HepG2 (cell line): ENCODE data around the gene MED13. TPM values are rescaled to one million over a fixed set of nuclear protein-coding genes. Genes with fewer than 3 reads are reported as not detected.

Experiments used
- CAMTA2 ChIP-seq: sonication (generic); formaldehyde crosslinking; IDR thresholded peaks from 2 replicates; pipeline ENCODE4 v1.4.0; 2020; ENCODE audit warnings: mild to moderate bottlenecking, missing genetic modification reagents, borderline replicate concordance
- GFI1 ChIP-seq: sonication (generic); formaldehyde crosslinking; IDR thresholded peaks from 2 replicates; pipeline ENCODE4 v1.5.0; 2020; ENCODE audit warnings: missing genetic modification reagents, mild to moderate bottlenecking, borderline replicate concordance
- KDM6A ChIP-seq: IDR thresholded peaks from 2 replicates; pipeline ENCODE4 v1.6.1; 2016; ENCODE audit warnings: low read depth
- MED8 ChIP-seq: sonication (generic); formaldehyde crosslinking; IDR thresholded peaks from 2 replicates; pipeline ENCODE4 v1.8.1; 2023; ENCODE audit warnings: mild to moderate bottlenecking, missing genetic modification reagents; ENCODE audit not compliant: insufficient replicate concordance
- PATZ1 ChIP-seq: sonication (generic); formaldehyde crosslinking; IDR thresholded peaks from 2 replicates; pipeline ENCODE4 v1.4.0; 2020; ENCODE audit warnings: missing genetic modification reagents
- RBFOX2 ChIP-seq: fragments of 200-400 bp; formaldehyde crosslinking; IDR thresholded peaks from 2 replicates; pipeline ENCODE4 v1.6.1; 2017; ENCODE audit warnings: low read depth, mild to moderate bottlenecking, low read length
- RCOR2 ChIP-seq: IDR thresholded peaks from 2 replicates; pipeline ENCODE4 v1.6.1; 2016; ENCODE audit warnings: missing biosample characterization, missing genetic modification reagents
- SAP130 ChIP-seq: IDR thresholded peaks from 2 replicates; pipeline ENCODE4 v1.6.1; 2016; ENCODE audit warnings: low read depth
- SCMH1 ChIP-seq: sonication (generic); formaldehyde crosslinking; IDR thresholded peaks from 2 replicates; pipeline ENCODE4 v1.9.0; 2021; ENCODE audit warnings: missing genetic modification reagents, mild to moderate bottlenecking, borderline replicate concordance
- SIN3A ChIP-seq: IDR thresholded peaks from 2 replicates; pipeline ENCODE4 v1.6.1; 2011; ENCODE audit warnings: low read depth, mild to moderate bottlenecking, control low read depth, low read length, borderline replicate concordance
- SKIL ChIP-seq: sonication (generic); formaldehyde crosslinking; IDR thresholded peaks from 2 replicates; pipeline ENCODE4 v1.8.0; 2022; ENCODE audit warnings: missing genetic modification reagents, mild to moderate bottlenecking, moderate library complexity, borderline replicate concordance
- TCF7 ChIP-seq: sonication (generic); IDR thresholded peaks from 2 replicates; pipeline ENCODE4 v1.6.1; 2016; ENCODE audit warnings: antibody characterized with exemption, low read depth
- YY1 ChIP-seq: IDR thresholded peaks from 2 replicates; pipeline ENCODE4 v1.6.1; 2011; ENCODE audit warnings: low read length, low read depth, moderate library complexity, mild to moderate bottlenecking; ENCODE audit not compliant: insufficient read depth, insufficient replicate concordance
- ZBED4 ChIP-seq: sonication (generic); formaldehyde crosslinking; IDR thresholded peaks from 2 replicates; pipeline ENCODE4 v1.4.0; 2020; ENCODE audit warnings: missing genetic modification reagents, borderline replicate concordance
- ZNF441 ChIP-seq: sonication (generic); formaldehyde crosslinking; IDR thresholded peaks from 2 replicates; pipeline ENCODE4 v1.7.0; 2021; ENCODE audit warnings: missing genetic modification reagents, borderline replicate concordance
- ZNF672 ChIP-seq: sonication (generic); formaldehyde crosslinking; IDR thresholded peaks from 2 replicates; pipeline ENCODE4 v1.8.1; 2022; ENCODE audit warnings: missing genetic modification reagents
- ZNF7 ChIP-seq: IDR thresholded peaks from 2 replicates; pipeline ENCODE4 v1.6.1; 2016; ENCODE audit warnings: missing biosample characterization, missing genetic modification reagents
- ZSCAN20 ChIP-seq: sonication (generic); formaldehyde crosslinking; IDR thresholded peaks from 2 replicates; pipeline ENCODE4 v1.4.0; 2020; ENCODE audit warnings: missing genetic modification reagents, mild to moderate bottlenecking, borderline replicate concordance
- polyA plus RNA-seq, 8 experiments: library from polyadenylated mRNA; depleted of rRNA in 3 of 8; stranded (reverse) in 7 of 8; unstranded in 1 of 8; fragments of >200 nt; fragmentation: Illumina TruSeq in 4 of 8; extraction: Trizol in 4 of 8; gene quantifications; 2 replicates each; pipeline versions ENCODE4 v1.2.1 to v1.2.3, GENCODE V29; 2011 to 2016; ENCODE audit warnings: low read depth in 4 of 8, missing spikeins in 1 of 8, mixed read lengths in 1 of 8; ENCODE audit not compliant: insufficient read depth in 1 of 8
- total RNA-seq, 5 experiments: library from RNA; depleted of rRNA; stranded (reverse); fragments of >200 nt; fragmentation: Illumina TruSeq; extraction: Trizol; gene quantifications; 2 replicates each; pipeline ENCODE4 v1.2.3, GENCODE V29; 2016; ENCODE audit warnings: low read depth in 1 of 5
- TF ChIP-seq, protein P1 (sequence below): IDR thresholded peaks from 2 replicates; pipeline ENCODE4 v1.6.1; 2018; ENCODE audit warnings: missing genetic modification reagents, mild to moderate bottlenecking, missing compliant biosample characterization

MED13 gene
- total and polyA plus RNA-seq, 2 of the 13 experiments (the other 11 are each of a cell fraction or from before 2014, with no cell fraction given): 27.4 to 69.1 TPM

DNA sequence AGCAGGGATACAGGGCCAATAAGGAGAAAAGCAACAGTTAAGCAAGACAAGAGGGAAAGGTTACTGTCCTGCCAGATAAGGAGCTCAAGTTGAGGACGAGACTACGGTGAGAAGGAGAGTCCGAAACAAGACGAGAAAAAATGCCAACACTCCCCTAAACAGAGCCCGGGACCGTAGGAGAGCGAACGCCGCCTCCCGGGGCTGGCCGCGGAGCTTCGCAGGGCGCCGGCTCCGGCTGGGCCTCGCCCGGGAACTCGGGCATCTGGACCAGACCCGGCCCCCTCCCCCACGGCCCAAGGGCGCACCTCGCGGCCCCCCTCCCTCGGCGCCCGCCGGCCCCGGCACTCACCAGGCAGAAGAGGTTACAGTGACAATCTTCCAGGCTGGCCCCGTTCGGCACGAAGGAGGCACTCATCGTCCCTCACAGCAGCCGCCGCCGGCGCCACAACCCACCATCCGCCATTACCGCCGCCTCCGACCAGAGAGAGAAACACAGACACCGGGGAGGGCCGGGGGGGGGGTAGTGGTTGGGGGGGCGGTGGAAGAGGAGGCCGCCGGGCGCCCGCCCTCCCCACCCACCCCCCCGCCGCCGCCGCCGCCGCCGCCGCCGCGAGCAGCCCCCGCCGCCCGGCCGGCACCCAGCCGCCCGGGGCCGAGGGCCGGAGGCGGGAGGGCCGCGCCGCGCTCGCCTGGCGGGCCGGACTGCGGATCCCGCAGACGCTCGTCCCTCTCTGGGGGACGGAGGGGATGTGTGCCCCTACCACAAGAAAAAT, at the start of gene MED13 (continued):
- TF ChIP-seq GFI1 (CRISPR knock-in tag) (0 out of 2 replicates have a peak, but pooled peaks have one; percentile 20), ZNF672 (CRISPR knock-in tag) (0 out of 2 replicates have a peak, but pooled peaks have one; percentile 53), CAMTA2 (CRISPR knock-in tag) (no peak), ZSCAN20 (CRISPR knock-in tag) (no peak), SKIL (no peak), SAP130 (CRISPR knock-in tag) (peak; percentile 44; the same call in 1 of the 2 replicates), SIN3A (peak; percentile 41; the same call in 1 of the 2 replicates), RBFOX2 (peak; percentile 58; the same call in 1 of the 2 replicates), KDM6A (CRISPR knock-in tag) (0 out of 2 replicates have a peak, but pooled peaks have one; percentile 17), TCF7 (no peak), YY1 (peak; percentile 82), ZNF7 (CRISPR knock-in tag) (no peak), PATZ1 (CRISPR knock-in tag) (peak; percentile 72), SCMH1 (CRISPR knock-in tag) (no peak), ZNF441 (0 out of 2 replicates have a peak, but pooled peaks have one; percentile 19), ZBED4 (CRISPR knock-in tag) (peak; percentile 54; the same call in 1 of the 2 replicates), RCOR2 (CRISPR knock-in tag) (no peak), MED8 (CRISPR knock-in tag) (no peak)
- TF ChIP-seq, protein P1, sequence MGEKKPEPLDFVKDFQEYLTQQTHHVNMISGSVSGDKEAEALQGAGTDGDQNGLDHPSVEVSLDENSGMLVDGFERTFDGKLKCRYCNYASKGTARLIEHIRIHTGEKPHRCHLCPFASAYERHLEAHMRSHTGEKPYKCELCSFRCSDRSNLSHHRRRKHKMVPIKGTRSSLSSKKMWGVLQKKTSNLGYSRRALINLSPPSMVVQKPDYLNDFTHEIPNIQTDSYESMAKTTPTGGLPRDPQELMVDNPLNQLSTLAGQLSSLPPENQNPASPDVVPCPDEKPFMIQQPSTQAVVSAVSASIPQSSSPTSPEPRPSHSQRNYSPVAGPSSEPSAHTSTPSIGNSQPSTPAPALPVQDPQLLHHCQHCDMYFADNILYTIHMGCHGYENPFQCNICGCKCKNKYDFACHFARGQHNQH (CRISPR knock-in tag): no peak; the same call in 1 of the 2 replicates
